DND-41 (cell line): ENCODE data around the gene ZNRF1.

ENCODE experiments used
- EZH2 ChIP-seq: IDR thresholded peaks from 3 replicates; pipeline ENCODE4 v1.6.1; 2012; ENCODE audit warnings: borderline replicate concordance, low read depth, mild to moderate bottlenecking, moderate library complexity, low read length, inconsistent platforms; ENCODE audit not compliant: severe bottlenecking
- TF ChIP-seq, protein P1 (sequence below): IDR thresholded peaks from 2 replicates; pipeline ENCODE4 v1.5.1; 2012; ENCODE audit warnings: borderline replicate concordance, low read length, moderate library complexity, mild to moderate bottlenecking; ENCODE audit not compliant: poor library complexity, severe bottlenecking; ENCODE audit errors: extremely low read depth

DNA sequence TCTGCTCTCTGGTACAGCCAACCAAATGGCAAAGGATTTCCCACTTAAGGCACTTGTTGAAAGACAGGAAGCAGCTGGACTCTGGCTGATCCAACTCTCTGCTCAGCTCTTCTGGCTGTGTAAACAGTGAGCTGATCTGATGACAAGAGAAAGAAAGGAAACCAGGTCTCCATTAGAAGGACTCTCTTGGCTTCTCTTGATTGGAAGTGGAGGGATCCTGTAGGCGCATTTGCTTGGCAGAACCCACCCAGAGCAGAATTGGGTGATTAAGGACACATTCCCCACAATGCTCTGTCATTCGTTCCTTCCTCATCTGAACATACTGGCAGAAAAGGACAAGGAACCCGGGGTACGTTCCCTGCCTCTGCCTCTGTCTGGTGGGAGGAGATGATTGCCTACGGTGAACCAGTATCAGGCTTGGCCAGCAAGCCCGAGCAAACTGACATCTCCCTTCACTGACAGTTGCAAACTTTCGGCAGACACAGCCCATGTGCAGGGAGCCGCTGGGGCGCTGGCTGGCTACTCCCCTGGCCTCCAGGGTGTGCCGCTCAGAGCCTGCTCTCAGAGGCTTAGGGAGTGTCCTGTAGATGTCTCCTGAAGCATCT is 88.7 kb downstream of the ZNRF1 start:
- TF ChIP-seq, protein P1, sequence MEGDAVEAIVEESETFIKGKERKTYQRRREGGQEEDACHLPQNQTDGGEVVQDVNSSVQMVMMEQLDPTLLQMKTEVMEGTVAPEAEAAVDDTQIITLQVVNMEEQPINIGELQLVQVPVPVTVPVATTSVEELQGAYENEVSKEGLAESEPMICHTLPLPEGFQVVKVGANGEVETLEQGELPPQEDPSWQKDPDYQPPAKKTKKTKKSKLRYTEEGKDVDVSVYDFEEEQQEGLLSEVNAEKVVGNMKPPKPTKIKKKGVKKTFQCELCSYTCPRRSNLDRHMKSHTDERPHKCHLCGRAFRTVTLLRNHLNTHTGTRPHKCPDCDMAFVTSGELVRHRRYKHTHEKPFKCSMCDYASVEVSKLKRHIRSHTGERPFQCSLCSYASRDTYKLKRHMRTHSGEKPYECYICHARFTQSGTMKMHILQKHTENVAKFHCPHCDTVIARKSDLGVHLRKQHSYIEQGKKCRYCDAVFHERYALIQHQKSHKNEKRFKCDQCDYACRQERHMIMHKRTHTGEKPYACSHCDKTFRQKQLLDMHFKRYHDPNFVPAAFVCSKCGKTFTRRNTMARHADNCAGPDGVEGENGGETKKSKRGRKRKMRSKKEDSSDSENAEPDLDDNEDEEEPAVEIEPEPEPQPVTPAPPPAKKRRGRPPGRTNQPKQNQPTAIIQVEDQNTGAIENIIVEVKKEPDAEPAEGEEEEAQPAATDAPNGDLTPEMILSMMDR, result no peak
- TF ChIP-seq EZH2, result no peak
